HEK293 (cell line): ENCODE measurements around the gene ISOC1.

Source experiments
- CTCF ChIA-PET: fragments of 350-600 bp; formaldehyde crosslinking; extraction: SDS; loops from one replicate; lab custom pipeline; 2021; ENCODE audit warnings: antibody characterized with exemption; lab: Yijun Ruan, JAX
- POLR2A ChIA-PET: fragments of 300-600 bp; formaldehyde crosslinking; extraction: SDS; loops from one replicate; lab custom pipeline; 2020; ENCODE audit warnings: antibody characterized with exemption, inconsistent platforms; lab: Yijun Ruan, JAX
- H3K27ac ChIP-seq: fragments of 200-500 bp; sonication (Bioruptor generic); 2 replicates; pipeline ENCODE4 v1.5.1; 2014; ENCODE audit warnings: low read depth, low read length, control low read depth, inconsistent platforms; ENCODE audit errors: extremely low read depth
- H3K36me3 ChIP-seq, 2 experiments: fragments of 200-500 bp in 1 of 2; sonication (Bioruptor generic) in 1 of 2; 1 replicate in 1 of 2; 2 replicates in 1 of 2; pipeline ENCODE4 v1.5.1; 2014 to 2017; ENCODE audit warnings: inconsistent platforms in 2 of 2, low read length in 2 of 2; ENCODE audit not compliant: control insufficient read depth in 2 of 2, insufficient read depth in 1 of 2
- H3K4me1 ChIP-seq: fragments of 200-500 bp; sonication (Bioruptor generic); 2 replicates; pipeline ENCODE4 v1.5.1; 2014; ENCODE audit warnings: mild to moderate bottlenecking, low read length, inconsistent platforms; ENCODE audit not compliant: control insufficient read depth, insufficient read depth
- H3K4me3 ChIP-seq: 2 replicates; pipeline ENCODE4 v1.5.1; 2011; ENCODE audit warnings: low read depth, mild to moderate bottlenecking, control low read depth, low read length, moderate library complexity
- H3K9me3 ChIP-seq: fragments of 200-500 bp; sonication (Bioruptor generic); 2 replicates; pipeline ENCODE4 v1.5.1; 2014; ENCODE audit warnings: low read depth, low read length, inconsistent platforms; ENCODE audit not compliant: control insufficient read depth, insufficient read depth
- GLI2 ChIP-seq: fragments of 450-650 bp; formaldehyde crosslinking; IDR thresholded peaks from 2 replicates; pipeline ENCODE4; 2017; ENCODE audit warnings: missing biosample characterization, missing genetic modification characterization, low read depth, borderline replicate concordance
- HOXA7 ChIP-seq: sonication (generic); formaldehyde crosslinking; IDR thresholded peaks from 2 replicates; pipeline ENCODE4 v1.8.1; 2022; ENCODE audit warnings: missing genetic modification reagents, borderline replicate concordance
- REPIN1 ChIP-seq: fragments of 450-650 bp; formaldehyde crosslinking; IDR thresholded peaks from 2 replicates; pipeline ENCODE4 v1.5.1; 2017; ENCODE audit warnings: missing biosample characterization, missing genetic modification characterization, low read depth
- SCRT2 ChIP-seq: fragments of 450-650 bp; formaldehyde crosslinking; IDR thresholded peaks from 2 replicates; pipeline ENCODE4 v1.5.1; 2016; ENCODE audit warnings: missing biosample characterization, missing genetic modification characterization
- ZFP69B ChIP-seq: fragments of 450-650 bp; formaldehyde crosslinking; IDR thresholded peaks from 2 replicates; pipeline ENCODE4 v1.5.1; 2016; ENCODE audit warnings: missing biosample characterization, missing genetic modification characterization
- ZNF132 ChIP-seq: fragments of 450-650 bp; formaldehyde crosslinking; IDR thresholded peaks from 2 replicates; pipeline ENCODE4 v1.5.1; 2017; ENCODE audit warnings: missing biosample characterization, missing genetic modification characterization, borderline replicate concordance
- ZNF202 ChIP-seq: fragments of 450-650 bp; formaldehyde crosslinking; IDR thresholded peaks from 2 replicates; pipeline ENCODE4 v1.5.1; 2016; ENCODE audit warnings: missing biosample characterization, missing genetic modification characterization, borderline replicate concordance
- ZNF404 ChIP-seq: fragments of 450-650 bp; formaldehyde crosslinking; IDR thresholded peaks from 2 replicates; pipeline ENCODE4 v1.5.1; 2017; ENCODE audit warnings: missing biosample characterization, missing genetic modification characterization
- ZNF423 ChIP-seq: fragments of 450-650 bp; formaldehyde crosslinking; IDR thresholded peaks from 2 replicates; pipeline ENCODE4 v1.5.1; 2016; ENCODE audit warnings: missing biosample characterization, missing genetic modification characterization
- ZNF529 ChIP-seq: fragments of 450-650 bp; formaldehyde crosslinking; IDR thresholded peaks from 2 replicates; pipeline ENCODE4 v1.5.1; 2017; ENCODE audit warnings: missing genetic modification characterization, missing biosample characterization; ENCODE audit not compliant: insufficient replicate concordance
- ZNF677 ChIP-seq: fragments of 450-650 bp; IDR thresholded peaks from 2 replicates; pipeline ENCODE4 v1.5.0; 2018; ENCODE audit warnings: missing biosample characterization, mild to moderate bottlenecking, missing genetic modification characterization, moderate library complexity
- ZNF76 ChIP-seq: fragments of 450-650 bp; formaldehyde crosslinking; IDR thresholded peaks from 2 replicates; pipeline ENCODE4; 2016; ENCODE audit warnings: low read depth, missing biosample characterization, missing genetic modification characterization, borderline replicate concordance
- TF ChIP-seq, protein P1 (sequence below): fragments of 450-650 bp; formaldehyde crosslinking; IDR thresholded peaks from 2 replicates; pipeline ENCODE4 v1.5.1; 2017; ENCODE audit warnings: missing biosample characterization, missing genetic modification characterization
- TF ChIP-seq, protein P2 (sequence below): fragments of 450-650 bp; formaldehyde crosslinking; IDR thresholded peaks from 2 replicates; pipeline ENCODE4 v1.5.1; 2016; ENCODE audit warnings: missing biosample characterization, missing genetic modification characterization
- TF ChIP-seq, protein P3 (sequence below): fragments of 450-650 bp; formaldehyde crosslinking; IDR thresholded peaks from 2 replicates; pipeline ENCODE4 v1.5.1; 2016; ENCODE audit warnings: missing biosample characterization, missing genetic modification characterization
- TF ChIP-seq, protein P4 (sequence below): fragments of 450-650 bp; formaldehyde crosslinking; IDR thresholded peaks from 2 replicates; pipeline ENCODE4 v1.5.1; 2016; ENCODE audit warnings: missing biosample characterization, missing genetic modification characterization
- TF ChIP-seq, protein P5 (sequence below): fragments of 450-650 bp; formaldehyde crosslinking; IDR thresholded peaks from 2 replicates; pipeline ENCODE4 v1.5.1; 2016; ENCODE audit warnings: missing biosample characterization, missing genetic modification characterization, borderline replicate concordance
- TF ChIP-seq, protein P6 (sequence below): fragments of 450-650 bp; formaldehyde crosslinking; IDR thresholded peaks from 2 replicates; pipeline ENCODE4 v1.5.1; 2016; ENCODE audit warnings: missing biosample characterization, missing genetic modification characterization
- TF ChIP-seq, protein P7 (sequence below): fragments of 450-650 bp; formaldehyde crosslinking; IDR thresholded peaks from 2 replicates; pipeline ENCODE4 v1.5.1; 2016; ENCODE audit warnings: missing biosample characterization, missing genetic modification characterization, borderline replicate concordance

Gene ISOC1

DNA sequence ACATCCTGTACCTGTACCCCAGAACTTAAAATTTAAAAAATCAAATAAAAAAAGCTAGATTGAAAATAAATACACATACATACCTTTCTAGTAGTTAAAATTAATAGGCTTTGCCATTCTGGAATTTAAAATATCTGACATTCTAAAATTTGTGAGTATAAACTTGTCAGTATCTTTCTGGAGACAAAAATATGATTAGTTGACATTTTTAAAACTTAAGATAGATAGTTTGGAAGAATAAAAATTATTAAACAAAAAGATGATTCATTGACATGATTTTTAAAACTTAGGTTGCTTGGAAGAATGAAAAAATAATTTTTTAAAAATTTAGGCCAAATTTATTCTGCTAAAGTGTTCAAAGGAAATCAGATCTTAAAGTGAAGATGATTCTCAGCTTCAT, 43.1 kb downstream of the ISOC1 start (continued):
- TF ChIP-seq, protein P1, sequence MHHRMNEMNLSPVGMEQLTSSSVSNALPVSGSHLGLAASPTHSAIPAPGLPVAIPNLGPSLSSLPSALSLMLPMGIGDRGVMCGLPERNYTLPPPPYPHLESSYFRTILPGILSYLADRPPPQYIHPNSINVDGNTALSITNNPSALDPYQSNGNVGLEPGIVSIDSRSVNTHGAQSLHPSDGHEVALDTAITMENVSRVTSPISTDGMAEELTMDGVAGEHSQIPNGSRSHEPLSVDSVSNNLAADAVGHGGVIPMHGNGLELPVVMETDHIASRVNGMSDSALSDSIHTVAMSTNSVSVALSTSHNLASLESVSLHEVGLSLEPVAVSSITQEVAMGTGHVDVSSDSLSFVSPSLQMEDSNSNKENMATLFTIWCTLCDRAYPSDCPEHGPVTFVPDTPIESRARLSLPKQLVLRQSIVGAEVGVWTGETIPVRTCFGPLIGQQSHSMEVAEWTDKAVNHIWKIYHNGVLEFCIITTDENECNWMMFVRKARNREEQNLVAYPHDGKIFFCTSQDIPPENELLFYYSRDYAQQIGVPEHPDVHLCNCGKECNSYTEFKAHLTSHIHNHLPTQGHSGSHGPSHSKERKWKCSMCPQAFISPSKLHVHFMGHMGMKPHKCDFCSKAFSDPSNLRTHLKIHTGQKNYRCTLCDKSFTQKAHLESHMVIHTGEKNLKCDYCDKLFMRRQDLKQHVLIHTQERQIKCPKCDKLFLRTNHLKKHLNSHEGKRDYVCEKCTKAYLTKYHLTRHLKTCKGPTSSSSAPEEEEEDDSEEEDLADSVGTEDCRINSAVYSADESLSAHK (tag by site-specific recombination), result no peak
- TF ChIP-seq ZNF76, result no peak
- TF ChIP-seq, protein P2, sequence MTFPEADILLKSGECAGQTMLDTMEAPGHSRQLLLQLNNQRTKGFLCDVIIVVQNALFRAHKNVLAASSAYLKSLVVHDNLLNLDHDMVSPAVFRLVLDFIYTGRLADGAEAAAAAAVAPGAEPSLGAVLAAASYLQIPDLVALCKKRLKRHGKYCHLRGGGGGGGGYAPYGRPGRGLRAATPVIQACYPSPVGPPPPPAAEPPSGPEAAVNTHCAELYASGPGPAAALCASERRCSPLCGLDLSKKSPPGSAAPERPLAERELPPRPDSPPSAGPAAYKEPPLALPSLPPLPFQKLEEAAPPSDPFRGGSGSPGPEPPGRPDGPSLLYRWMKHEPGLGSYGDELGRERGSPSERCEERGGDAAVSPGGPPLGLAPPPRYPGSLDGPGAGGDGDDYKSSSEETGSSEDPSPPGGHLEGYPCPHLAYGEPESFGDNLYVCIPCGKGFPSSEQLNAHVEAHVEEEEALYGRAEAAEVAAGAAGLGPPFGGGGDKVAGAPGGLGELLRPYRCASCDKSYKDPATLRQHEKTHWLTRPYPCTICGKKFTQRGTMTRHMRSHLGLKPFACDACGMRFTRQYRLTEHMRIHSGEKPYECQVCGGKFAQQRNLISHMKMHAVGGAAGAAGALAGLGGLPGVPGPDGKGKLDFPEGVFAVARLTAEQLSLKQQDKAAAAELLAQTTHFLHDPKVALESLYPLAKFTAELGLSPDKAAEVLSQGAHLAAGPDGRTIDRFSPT (tag by site-specific recombination), result no peak
- TF ChIP-seq, protein P3, sequence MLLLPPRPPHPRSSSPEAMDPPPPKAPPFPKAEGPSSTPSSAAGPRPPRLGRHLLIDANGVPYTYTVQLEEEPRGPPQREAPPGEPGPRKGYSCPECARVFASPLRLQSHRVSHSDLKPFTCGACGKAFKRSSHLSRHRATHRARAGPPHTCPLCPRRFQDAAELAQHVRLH (tag by site-specific recombination), result no peak

DNA sequence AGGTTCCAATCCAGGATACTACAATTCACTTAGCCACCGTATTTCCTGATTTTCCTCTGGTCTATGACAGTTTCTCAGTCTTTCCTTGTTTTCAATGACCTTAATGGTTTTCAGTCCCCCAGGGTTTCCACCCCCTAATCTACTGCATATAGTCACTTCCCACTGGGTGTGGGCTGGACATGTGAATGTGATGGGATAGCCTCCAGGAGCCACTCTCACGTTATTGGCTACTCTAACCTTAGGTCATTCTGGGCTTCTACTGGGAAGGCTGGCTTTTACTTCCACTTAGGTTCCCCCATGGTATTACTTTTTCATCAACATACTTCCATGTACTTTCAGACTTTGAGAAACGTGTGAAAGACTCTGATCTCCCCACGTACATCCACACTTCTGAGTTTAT, 46.5 kb downstream of the ISOC1 start:
- ChIA-PET POLR2A (no interaction called here), CTCF (interaction anchor here (0.9 kb wide), 1 partner anchor 15 kb away, joined by 3 read pairs; no protein-coding TSS in a partner anchor)
- no peak overlapping the region for H3K27ac ChIP-seq
- no peaks in the 10 kb centered on the region for H3K36me3 ChIP-seq
- H3K4me3 ChIP-seq, result no peak overlapping the region
- no peaks in the 10 kb centered on the region for H3K9me3 ChIP-seq
- no peaks in the 10 kb centered on the region for H3K4me1 ChIP-seq
- TF ChIP-seq, protein P4, sequence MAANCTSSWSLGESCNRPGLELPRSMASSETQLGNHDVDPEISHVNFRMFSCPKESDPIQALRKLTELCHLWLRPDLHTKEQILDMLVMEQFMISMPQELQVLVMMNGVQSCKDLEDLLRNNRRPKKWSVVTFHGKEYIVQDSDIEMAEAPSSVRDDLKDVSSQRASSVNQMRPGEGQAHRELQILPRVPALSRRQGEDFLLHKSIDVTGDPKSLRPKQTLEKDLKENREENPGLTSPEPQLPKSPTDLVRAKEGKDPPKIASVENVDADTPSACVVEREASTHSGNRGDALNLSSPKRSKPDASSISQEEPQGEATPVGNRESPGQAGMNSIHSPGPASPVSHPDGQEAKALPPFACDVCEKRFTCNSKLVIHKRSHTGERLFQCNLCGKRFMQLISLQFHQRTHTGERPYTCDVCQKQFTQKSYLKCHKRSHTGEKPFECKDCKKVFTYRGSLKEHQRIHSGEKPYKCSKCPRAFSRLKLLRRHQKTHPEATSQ (tag by site-specific recombination), result no peak
- TF ChIP-seq ZNF529 (tag by site-specific recombination) (no peak), ZNF677 (tag by site-specific recombination) (no peak), ZFP69B (no peak), HOXA7 (CRISPR knock-in tag) (no peak), ZNF132 (tag by site-specific recombination) (no peak), ZNF202 (tag by site-specific recombination) (no peak), REPIN1 (tag by site-specific recombination) (no peak), ZNF423 (tag by site-specific recombination) (no peak), GLI2 (no peak), SCRT2 (tag by site-specific recombination) (no peak), ZNF404 (tag by site-specific recombination) (no peak)
- TF ChIP-seq, protein P5, sequence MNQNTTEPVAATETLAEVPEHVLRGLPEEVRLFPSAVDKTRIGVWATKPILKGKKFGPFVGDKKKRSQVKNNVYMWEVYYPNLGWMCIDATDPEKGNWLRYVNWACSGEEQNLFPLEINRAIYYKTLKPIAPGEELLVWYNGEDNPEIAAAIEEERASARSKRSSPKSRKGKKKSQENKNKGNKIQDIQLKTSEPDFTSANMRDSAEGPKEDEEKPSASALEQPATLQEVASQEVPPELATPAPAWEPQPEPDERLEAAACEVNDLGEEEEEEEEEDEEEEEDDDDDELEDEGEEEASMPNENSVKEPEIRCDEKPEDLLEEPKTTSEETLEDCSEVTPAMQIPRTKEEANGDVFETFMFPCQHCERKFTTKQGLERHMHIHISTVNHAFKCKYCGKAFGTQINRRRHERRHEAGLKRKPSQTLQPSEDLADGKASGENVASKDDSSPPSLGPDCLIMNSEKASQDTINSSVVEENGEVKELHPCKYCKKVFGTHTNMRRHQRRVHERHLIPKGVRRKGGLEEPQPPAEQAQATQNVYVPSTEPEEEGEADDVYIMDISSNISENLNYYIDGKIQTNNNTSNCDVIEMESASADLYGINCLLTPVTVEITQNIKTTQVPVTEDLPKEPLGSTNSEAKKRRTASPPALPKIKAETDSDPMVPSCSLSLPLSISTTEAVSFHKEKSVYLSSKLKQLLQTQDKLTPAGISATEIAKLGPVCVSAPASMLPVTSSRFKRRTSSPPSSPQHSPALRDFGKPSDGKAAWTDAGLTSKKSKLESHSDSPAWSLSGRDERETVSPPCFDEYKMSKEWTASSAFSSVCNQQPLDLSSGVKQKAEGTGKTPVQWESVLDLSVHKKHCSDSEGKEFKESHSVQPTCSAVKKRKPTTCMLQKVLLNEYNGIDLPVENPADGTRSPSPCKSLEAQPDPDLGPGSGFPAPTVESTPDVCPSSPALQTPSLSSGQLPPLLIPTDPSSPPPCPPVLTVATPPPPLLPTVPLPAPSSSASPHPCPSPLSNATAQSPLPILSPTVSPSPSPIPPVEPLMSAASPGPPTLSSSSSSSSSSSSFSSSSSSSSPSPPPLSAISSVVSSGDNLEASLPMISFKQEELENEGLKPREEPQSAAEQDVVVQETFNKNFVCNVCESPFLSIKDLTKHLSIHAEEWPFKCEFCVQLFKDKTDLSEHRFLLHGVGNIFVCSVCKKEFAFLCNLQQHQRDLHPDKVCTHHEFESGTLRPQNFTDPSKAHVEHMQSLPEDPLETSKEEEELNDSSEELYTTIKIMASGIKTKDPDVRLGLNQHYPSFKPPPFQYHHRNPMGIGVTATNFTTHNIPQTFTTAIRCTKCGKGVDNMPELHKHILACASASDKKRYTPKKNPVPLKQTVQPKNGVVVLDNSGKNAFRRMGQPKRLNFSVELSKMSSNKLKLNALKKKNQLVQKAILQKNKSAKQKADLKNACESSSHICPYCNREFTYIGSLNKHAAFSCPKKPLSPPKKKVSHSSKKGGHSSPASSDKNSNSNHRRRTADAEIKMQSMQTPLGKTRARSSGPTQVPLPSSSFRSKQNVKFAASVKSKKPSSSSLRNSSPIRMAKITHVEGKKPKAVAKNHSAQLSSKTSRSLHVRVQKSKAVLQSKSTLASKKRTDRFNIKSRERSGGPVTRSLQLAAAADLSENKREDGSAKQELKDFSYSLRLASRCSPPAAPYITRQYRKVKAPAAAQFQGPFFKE (tag by site-specific recombination), result no peak
- TF ChIP-seq, protein P6, sequence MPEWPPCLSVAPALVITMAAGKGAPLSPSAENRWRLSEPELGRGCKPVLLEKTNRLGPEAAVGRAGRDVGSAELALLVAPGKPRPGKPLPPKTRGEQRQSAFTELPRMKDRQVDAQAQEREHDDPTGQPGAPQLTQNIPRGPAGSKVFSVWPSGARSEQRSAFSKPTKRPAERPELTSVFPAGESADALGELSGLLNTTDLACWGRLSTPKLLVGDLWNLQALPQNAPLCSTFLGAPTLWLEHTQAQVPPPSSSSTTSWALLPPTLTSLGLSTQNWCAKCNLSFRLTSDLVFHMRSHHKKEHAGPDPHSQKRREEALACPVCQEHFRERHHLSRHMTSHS (tag by site-specific recombination), result no peak
- TF ChIP-seq, protein P7, sequence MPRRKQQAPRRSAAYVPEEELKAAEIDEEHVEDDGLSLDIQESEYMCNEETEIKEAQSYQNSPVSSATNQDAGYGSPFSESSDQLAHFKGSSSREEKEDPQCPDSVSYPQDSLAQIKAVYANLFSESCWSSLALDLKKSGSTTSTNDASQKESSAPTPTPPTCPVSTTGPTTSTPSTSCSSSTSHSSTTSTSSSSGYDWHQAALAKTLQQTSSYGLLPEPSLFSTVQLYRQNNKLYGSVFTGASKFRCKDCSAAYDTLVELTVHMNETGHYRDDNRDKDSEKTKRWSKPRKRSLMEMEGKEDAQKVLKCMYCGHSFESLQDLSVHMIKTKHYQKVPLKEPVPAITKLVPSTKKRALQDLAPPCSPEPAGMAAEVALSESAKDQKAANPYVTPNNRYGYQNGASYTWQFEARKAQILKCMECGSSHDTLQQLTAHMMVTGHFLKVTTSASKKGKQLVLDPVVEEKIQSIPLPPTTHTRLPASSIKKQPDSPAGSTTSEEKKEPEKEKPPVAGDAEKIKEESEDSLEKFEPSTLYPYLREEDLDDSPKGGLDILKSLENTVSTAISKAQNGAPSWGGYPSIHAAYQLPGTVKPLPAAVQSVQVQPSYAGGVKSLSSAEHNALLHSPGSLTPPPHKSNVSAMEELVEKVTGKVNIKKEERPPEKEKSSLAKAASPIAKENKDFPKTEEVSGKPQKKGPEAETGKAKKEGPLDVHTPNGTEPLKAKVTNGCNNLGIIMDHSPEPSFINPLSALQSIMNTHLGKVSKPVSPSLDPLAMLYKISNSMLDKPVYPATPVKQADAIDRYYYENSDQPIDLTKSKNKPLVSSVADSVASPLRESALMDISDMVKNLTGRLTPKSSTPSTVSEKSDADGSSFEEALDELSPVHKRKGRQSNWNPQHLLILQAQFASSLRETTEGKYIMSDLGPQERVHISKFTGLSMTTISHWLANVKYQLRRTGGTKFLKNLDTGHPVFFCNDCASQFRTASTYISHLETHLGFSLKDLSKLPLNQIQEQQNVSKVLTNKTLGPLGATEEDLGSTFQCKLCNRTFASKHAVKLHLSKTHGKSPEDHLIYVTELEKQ, result no peak
